Measurements from ENCODE around the gene REG3G. TPM values are rescaled to one million over a fixed set of nuclear protein-coding genes. Genes with fewer than 3 reads are reported as not detected.

The REG3G gene
- total and polyA plus RNA-seq, 2 of the 13 experiments (the other 11 are each of a cell fraction or from before 2014, with no cell fraction given): not detected

- ChIA-PET CTCF (ENCODE audit: low intra/inter-chr PET ratio, low total read pairs) (no interaction called here), POLR2A (no interaction called here)
- 4% methylated on average over 2 of the region's 2 CpGs for WGBS (ENCODE audit: low lambda C conversion rate)
Observed at GRCh38 chr2:79065201-79065600, 39.7 kb downstream of the REG3G start.

More at GRCh38 chr2:79065201-79065600, 39.7 kb downstream of the REG3G start:
- TF ChIP-seq CREB1 (IDR thresholded peaks at IDR 0.05) (no peak), CREB1 (CRISPR knock-in tag; IDR thresholded peaks at IDR 0.05) (no peak), SMARCC2 (IDR thresholded peaks at IDR 0.05) (no peak), NKX3-1 (CRISPR knock-in tag; IDR thresholded peaks at IDR 0.05) (no peak), ZFP36L2 (CRISPR knock-in tag; IDR thresholded peaks at IDR 0.05) (no peak), IRF9 (CRISPR knock-in tag; IDR thresholded peaks at IDR 0.05; ENCODE audit: borderline replicate concordance) (no peak), ZSCAN20 (CRISPR knock-in tag; IDR thresholded peaks at IDR 0.05; ENCODE audit: borderline replicate concordance) (no peak), ZHX1 (CRISPR knock-in tag; IDR thresholded peaks at IDR 0.05; ENCODE audit: low read depth) (no peak)
- Histone ChIP-seq H3K4me1 (ENCODE audit: insufficient read depth, low read length) (no peaks in the 10 kb centered on the region), H3K27me3 (ENCODE audit: control insufficient read depth in 1 of 2, insufficient read depth in 2 of 2, low read length in 2 of 2) (no peaks in the 10 kb centered on the region), H3K36me3 (replicated peaks in 1 of 2; ENCODE audit: control insufficient read depth in 1 of 2, insufficient read depth in 2 of 2, low read length in 2 of 2) (no peaks in the 10 kb centered on the region), H4K20me1 (ENCODE audit: insufficient read depth, low read length) (no peaks in the 10 kb centered on the region), H3K4me2 (ENCODE audit: low read depth, low read length) (no peak overlapping the region), H2AFZ (ENCODE audit: low read length) (no peak overlapping the region), H3K9ac (ENCODE audit: insufficient read depth, low read depth, low read length) (no peak overlapping the region), H3K79me2 (ENCODE audit: insufficient read depth, low read length) (no peaks in the 10 kb centered on the region), H3K9me3 (ENCODE audit: low read length) (no peaks in the 10 kb centered on the region), H3K4me3 (replicated peaks in 1 of 3; ENCODE audit: insufficient read depth in 1 of 3, low read depth in 2 of 3, low read length in 3 of 3) (no peak overlapping the region), H3K27ac (ENCODE audit: extremely low read length, insufficient read depth, low read length) (no peak overlapping the region)
- no TSS peak for BruUV-seq (replicated peaks)
- FAIRE-seq: no peak
- in situ Hi-C loops (cut with HindIII; ENCODE audit: extremely low pct_ligation_motif_present, low pct_unique_long_range_greater_than_20kb) (no loop called here), intact Hi-C loops (cut with micrococcal nuclease; ENCODE audit: unreplicated experiment) (no loop called here)
- DNase-seq (ENCODE audit: low spot score): no peak
- no peak for ATAC-seq

Measured in HepG2 (cell line).